MM.1S (cell line): ENCODE results near the gene ABCG8.

Source experiments
- EZH2 ChIP-seq: fragments of 300-600 bp; sonication (generic); optimal IDR thresholded peaks from 2 replicates; pipeline ENCODE3; 2017; ENCODE audit warnings: low read depth, mild to moderate bottlenecking, antibody characterized with exemption, low read length, mixed read lengths
- TF ChIP-seq, protein P1 (sequence below): fragments of 300-600 bp; sonication (generic); IDR thresholded peaks from 2 replicates; pipeline ENCODE4 v1.5.1; 2016; ENCODE audit warnings: antibody characterized with exemption, low read length, mixed read lengths

DNA sequence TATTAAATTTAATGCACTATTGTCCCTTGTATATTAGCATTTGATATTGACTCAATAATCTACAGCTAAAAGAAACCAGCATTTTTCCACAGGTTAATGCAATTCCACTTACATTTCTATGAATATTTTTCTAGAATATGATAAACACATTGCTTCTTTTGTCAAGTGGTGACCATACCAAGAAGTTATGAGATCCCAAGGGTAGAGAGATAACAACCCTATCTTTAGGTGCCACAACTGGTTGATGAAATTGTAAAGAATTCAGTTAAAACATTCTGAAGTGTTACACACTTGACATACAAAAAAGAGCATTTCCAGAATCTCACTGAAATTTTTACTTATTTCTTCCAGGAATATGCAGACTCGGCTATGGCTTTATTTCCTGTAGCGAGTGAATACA lies 56.0 kb downstream of the ABCG8 start:
- TF ChIP-seq, protein P1, sequence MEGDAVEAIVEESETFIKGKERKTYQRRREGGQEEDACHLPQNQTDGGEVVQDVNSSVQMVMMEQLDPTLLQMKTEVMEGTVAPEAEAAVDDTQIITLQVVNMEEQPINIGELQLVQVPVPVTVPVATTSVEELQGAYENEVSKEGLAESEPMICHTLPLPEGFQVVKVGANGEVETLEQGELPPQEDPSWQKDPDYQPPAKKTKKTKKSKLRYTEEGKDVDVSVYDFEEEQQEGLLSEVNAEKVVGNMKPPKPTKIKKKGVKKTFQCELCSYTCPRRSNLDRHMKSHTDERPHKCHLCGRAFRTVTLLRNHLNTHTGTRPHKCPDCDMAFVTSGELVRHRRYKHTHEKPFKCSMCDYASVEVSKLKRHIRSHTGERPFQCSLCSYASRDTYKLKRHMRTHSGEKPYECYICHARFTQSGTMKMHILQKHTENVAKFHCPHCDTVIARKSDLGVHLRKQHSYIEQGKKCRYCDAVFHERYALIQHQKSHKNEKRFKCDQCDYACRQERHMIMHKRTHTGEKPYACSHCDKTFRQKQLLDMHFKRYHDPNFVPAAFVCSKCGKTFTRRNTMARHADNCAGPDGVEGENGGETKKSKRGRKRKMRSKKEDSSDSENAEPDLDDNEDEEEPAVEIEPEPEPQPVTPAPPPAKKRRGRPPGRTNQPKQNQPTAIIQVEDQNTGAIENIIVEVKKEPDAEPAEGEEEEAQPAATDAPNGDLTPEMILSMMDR: no peak
- TF ChIP-seq EZH2: no peak
